Activated T-cell treated with anti-CD3 and anti-CD28 coated beads, Interleukin-2, amount 50 U/mL, for 24 hours (primary cell): Measurements from ENCODE around the gene CEP20.

Source experiments
- DNase-seq: peaks from one replicate; pipeline ENCODE4 v3.0.0-alpha.2; 2020
- H3K27ac Mint-ChIP-seq: 2 replicates; pipeline ENCODE4 v1.8.0; 2020; ENCODE audit warnings: mild to moderate bottlenecking, mixed read lengths
- H3K27me3 Mint-ChIP-seq: 2 replicates; pipeline ENCODE4 v1.8.0; 2020; ENCODE audit warnings: mixed read lengths
- H3K36me3 Mint-ChIP-seq: 2 replicates; pipeline ENCODE4 v1.8.0; 2020; ENCODE audit warnings: low read depth, mixed read lengths
- H3K4me1 Mint-ChIP-seq: 2 replicates; pipeline ENCODE4 v1.8.0; 2020; ENCODE audit warnings: low read depth, mixed read lengths
- H3K4me3 Mint-ChIP-seq: 2 replicates; pipeline ENCODE4 v1.8.0; 2020; ENCODE audit warnings: mild to moderate bottlenecking, moderate library complexity, mixed read lengths
- H3K9me3 Mint-ChIP-seq: 2 replicates; pipeline ENCODE4 v1.8.0; 2020; ENCODE audit warnings: mixed read lengths

CEP20 gene

DNA sequence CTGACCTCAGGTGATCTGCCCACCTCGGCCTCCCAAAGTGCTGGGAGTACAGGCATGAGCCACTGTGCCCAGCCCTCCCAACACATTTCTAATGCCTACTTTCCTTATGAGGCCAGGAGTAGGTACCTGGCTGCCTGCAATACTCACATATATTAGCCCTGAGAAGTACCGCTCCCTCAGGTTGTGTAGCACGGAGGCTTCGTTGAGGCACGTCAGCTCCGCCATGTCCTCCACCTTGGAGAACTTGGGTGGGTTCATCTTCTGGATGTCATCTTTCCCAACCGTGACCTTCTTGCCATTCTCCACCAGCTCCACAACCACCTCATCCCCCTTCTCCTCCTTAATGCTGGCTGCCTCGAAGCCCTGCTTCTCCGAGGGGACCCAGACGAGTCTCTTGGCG is 50.6 kb downstream of the CEP20 start:
- Mint-ChIP-seq H3K27me3 (no peaks in the 10 kb centered on the region), H3K4me3 (no peak overlapping the region), H3K36me3 (no peaks in the 10 kb centered on the region), H3K27ac (no peak overlapping the region), H3K9me3 (no peaks in the 10 kb centered on the region), H3K4me1 (peaks cover 6% of the 10 kb centered on the region)
- DNase-seq = no peak

DNA sequence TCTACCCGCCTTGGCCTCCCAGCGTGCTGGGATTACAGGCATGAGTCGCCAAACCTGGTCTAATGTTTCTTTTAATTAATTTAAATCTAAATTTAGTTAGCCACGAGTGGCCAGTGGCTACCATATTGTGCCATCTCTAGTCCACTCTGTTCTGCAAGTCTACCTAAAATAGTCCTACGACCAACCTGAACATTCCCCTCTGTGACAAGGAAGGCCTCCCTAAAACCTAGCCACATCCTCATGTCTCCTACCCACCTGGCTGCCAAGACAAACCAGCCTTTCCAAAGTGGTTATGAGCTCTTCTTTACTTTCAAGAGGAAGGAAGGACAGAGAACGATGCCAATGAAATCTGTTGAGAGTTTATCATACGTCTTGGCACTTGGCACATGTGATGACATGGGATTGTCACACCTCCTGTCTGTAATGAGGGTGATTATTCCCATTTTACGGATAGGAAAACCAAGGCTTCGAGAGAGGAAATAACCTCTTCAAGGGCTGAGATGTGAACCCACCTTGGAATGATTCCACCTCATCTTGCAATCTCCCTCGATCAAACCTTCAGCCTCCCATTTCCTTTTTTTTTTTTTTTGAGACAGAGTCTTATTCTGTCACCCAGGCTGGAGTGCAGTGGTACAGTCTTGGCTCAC is 51.3 kb downstream of the CEP20 start:
- Mint-ChIP-seq H3K4me1 (peaks cover 6% of the 10 kb centered on the region), H3K9me3 (no peaks in the 10 kb centered on the region), H3K36me3 (no peaks in the 10 kb centered on the region), H3K4me3 (no peak overlapping the region), H3K27me3 (no peaks in the 10 kb centered on the region), H3K27ac (no peak overlapping the region)
- DNase-seq = no peak

DNA sequence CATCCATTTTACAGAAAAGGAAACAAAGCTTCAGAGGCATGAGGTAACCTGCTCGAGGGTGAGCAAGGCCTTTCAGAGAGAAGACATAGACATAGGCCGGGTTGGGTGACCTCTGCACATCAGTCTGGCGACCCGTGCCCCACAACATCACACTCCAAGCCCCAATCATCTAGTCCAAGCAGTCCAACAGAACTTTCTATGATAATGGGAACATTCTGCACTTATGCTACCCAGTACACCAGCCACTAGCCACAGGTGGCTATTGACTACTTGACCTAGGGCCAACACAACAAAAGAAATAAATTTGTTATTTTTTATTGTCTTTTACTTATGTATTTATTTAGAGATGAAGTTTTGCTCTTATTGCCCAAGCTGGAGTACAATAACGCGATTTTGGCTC is 52.3 kb downstream of the CEP20 start:
- no peak overlapping the region for H3K27ac Mint-ChIP-seq
- no peak overlapping the region for H3K4me3 Mint-ChIP-seq
- peaks cover 6% of the 10 kb centered on the region for H3K4me1 Mint-ChIP-seq
- DNase-seq = no peak
- H3K9me3 Mint-ChIP-seq = no peaks in the 10 kb centered on the region
- H3K36me3 Mint-ChIP-seq = no peaks in the 10 kb centered on the region
- no peaks in the 10 kb centered on the region for H3K27me3 Mint-ChIP-seq

DNA sequence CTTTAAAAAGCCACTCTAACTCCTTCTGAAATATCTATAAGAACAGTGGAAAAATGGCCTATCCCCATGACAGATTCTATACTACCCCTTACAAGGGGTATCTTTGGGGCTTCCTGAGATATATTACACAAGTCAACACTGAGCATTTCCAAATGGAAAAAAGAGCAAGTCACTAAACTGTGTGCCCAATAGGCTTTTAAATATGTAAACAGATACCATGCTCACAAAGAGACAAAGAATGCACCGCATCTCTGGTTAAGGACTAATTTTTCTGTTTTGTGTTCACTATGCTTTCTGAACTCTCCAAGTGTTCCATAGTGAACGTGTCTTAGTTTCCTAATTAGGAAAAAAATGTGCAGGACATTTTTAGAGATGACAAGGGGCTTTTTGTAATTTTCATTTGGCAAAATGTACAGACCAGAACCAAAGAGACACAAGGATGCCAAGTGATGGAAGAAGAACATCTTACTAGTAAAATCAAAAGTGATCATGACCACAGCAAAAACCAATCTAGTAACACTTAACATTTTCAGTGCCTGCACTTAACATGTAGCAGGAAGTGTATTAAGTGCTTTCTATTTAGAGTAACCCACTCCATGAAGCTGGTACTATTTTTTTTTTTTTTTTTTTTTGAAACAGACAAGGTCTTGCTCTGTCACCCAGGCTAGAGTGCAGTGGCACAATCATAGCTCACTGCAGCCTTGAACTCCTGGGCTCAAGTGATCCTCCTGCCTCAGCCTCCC is 53.1 kb downstream of the CEP20 start:
- no peaks in the 10 kb centered on the region for H3K9me3 Mint-ChIP-seq
- no peak overlapping the region for H3K27ac Mint-ChIP-seq
- no peak for DNase-seq
- peaks cover 6% of the 10 kb centered on the region for H3K4me1 Mint-ChIP-seq
- no peaks in the 10 kb centered on the region for H3K36me3 Mint-ChIP-seq
- H3K27me3 Mint-ChIP-seq = no peaks in the 10 kb centered on the region
- no peak overlapping the region for H3K4me3 Mint-ChIP-seq

DNA sequence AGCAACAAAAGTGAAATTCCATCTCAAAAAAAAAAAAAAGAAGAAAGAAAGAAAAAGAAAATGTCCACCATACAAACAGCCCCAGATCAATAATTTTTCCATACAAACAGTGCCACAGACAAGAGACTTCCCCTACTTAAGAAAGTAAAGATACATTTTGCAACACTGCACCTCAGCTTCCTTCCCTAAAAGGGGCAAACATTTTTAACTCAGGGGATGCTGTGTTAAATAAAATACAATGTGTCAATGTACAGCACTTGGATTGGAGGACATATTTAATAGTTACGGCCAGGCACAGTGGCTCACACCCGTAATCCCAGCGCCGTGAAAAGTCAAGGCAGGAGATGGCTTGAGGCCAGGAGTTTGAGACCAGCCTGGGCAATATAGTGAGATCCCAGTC is 53.9 kb downstream of the CEP20 start:
- Mint-ChIP-seq H3K36me3 (no peaks in the 10 kb centered on the region), H3K4me3 (no peak overlapping the region), H3K4me1 (peaks cover 6% of the 10 kb centered on the region), H3K27ac (no peak overlapping the region), H3K9me3 (no peaks in the 10 kb centered on the region), H3K27me3 (no peaks in the 10 kb centered on the region)
- DNase-seq = no peak

DNA sequence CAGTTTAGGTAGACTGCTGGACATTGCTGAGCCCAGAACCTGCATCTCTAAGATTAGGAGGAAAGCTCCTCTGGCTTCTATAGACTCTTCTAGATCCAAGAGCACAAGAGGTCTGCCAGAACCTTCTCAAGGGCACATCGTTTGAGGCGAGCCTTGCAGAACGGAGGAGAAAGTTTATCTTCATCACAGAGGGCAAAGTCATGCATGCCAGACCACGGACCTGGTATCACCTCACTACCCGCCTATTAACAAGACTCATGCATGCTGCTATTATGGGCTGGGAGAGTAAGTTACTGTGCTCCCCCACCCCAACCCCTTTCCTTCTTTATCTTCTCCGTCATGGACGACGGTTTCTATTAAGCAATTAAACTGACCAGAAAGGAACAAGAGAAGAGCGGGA is 54.9 kb downstream of the CEP20 start:
- no peak overlapping the region for H3K27ac Mint-ChIP-seq
- no peak overlapping the region for H3K4me3 Mint-ChIP-seq
- no peaks in the 10 kb centered on the region for H3K27me3 Mint-ChIP-seq
- no peaks in the 10 kb centered on the region for H3K9me3 Mint-ChIP-seq
- DNase-seq = no peak
- H3K36me3 Mint-ChIP-seq = no peaks in the 10 kb centered on the region
- peaks cover 6% of the 10 kb centered on the region for H3K4me1 Mint-ChIP-seq

DNA sequence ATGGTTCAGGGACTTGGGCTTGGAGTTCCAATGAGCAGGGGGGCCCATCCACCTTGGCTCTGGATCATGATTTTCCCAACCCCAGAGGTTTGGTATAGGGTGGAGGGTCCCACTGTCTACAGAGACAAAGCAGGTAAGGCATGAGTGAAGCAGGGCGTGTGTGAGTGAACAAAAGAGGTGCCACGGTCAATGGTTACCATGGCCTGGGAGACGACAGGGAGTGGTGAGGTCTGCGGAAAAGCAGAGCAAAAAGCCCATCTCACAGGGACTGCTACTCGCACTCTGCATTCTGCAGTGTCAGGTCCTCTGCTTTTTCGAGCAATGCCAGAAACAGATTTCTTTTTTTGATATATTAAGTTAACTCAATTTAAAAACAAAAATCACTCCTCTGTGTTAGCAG is 56.2 kb downstream of the CEP20 start:
- H3K36me3 Mint-ChIP-seq = no peaks in the 10 kb centered on the region
- H3K4me1 Mint-ChIP-seq = peaks cover 6% of the 10 kb centered on the region
- no peak for DNase-seq
- H3K27me3 Mint-ChIP-seq = no peaks in the 10 kb centered on the region
- no peaks in the 10 kb centered on the region for H3K9me3 Mint-ChIP-seq
- H3K4me3 Mint-ChIP-seq = no peak overlapping the region
- no peak overlapping the region for H3K27ac Mint-ChIP-seq

DNA sequence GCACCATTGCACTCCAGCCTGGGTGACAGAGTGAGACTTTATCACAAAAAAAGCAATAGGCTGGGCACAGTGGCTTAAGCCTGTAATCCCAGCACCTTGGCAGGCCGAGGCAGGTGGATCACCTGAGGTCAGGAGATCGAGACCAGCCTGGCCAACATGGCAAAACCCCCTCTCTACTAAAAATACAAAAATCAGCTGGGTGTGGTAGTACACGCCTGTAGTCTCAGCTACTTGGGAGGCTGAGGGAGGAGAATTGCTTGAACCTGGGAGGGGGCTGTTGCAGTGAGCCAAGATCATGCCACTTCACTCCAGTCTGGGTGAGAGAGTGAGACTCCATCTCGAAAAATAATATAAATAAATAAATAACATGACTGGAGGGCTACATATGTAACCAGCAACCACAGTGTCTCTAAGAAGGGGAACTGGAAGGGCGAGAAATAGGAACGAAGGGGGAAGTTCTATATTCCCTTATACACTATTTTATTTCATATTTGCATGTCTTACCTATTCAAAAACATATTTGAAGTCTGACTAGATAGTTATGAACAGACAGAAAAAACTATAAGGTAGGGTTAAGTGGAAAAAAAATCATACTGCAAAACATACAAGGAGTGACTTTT is 57.5 kb downstream of the CEP20 start:
- H3K9me3 Mint-ChIP-seq = no peaks in the 10 kb centered on the region
- peaks cover 6% of the 10 kb centered on the region for H3K4me1 Mint-ChIP-seq
- H3K27me3 Mint-ChIP-seq = no peaks in the 10 kb centered on the region
- no peaks in the 10 kb centered on the region for H3K36me3 Mint-ChIP-seq
- H3K4me3 Mint-ChIP-seq = no peak overlapping the region
- no peak for DNase-seq
- no peak overlapping the region for H3K27ac Mint-ChIP-seq

DNA sequence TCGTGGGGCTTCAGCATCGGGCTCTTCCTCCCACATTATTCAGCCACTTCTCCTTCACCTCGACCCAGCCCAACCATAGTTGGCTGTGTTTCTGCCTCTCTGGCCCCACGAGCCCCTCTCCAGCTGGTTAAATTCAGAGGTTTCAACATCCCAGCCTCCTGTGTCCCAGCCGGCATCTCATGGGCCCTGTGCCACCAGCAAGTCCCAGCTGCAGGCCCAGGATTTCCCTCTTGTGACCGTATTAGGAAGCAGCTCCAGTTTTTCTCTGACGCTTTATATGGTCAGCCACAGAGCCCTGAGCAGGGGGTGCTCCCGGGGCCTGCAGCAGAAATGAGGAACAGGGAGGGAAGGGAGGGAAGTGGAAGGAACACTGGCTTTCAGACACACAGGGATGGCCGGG is 58.9 kb downstream of the CEP20 start:
- no peaks in the 10 kb centered on the region for H3K9me3 Mint-ChIP-seq
- no peaks in the 10 kb centered on the region for H3K4me1 Mint-ChIP-seq

DNA sequence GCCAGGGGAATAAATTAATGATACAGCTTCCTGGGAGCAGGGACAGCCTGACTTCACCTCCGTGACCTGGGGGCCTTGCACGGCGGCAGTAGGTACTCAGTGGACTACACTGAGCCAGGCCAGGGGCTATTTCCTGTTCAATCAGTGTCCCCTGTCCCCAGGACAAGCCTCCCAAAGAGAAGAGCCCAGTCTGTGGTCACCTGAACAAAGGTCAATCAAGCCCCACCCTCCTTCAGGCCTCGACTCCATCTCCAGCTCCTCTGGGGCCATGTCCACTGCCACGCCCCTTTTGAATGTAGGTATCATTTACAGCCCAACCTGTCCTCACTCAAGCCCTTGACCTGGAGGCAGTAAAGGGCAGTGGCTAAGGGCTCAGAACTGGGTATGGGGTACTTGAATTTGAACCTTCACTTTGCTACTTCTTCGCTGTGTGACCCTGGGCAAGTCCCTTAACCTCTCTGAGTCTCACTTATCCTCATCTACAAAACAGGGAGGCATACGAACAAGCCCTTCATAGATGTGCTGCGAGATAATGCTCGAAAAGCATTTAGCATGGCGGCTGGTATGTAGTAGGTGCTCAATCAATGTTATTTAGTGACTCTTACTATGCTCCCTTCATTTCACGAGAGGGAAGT is 60.6 kb downstream of the CEP20 start:
- Mint-ChIP-seq H3K36me3 (no peaks in the 10 kb centered on the region), H3K27me3 (no peaks in the 10 kb centered on the region), H3K27ac (no peak overlapping the region), H3K4me1 (no peaks in the 10 kb centered on the region), H3K4me3 (no peak overlapping the region), H3K9me3 (no peaks in the 10 kb centered on the region)
- DNase-seq = no peak

More for the DNA sequence above, 58.9 kb downstream of the CEP20 start:
- H3K27ac Mint-ChIP-seq = no peak overlapping the region
- no peak for DNase-seq
- H3K36me3 Mint-ChIP-seq = no peaks in the 10 kb centered on the region
- no peak overlapping the region for H3K4me3 Mint-ChIP-seq
- no peaks in the 10 kb centered on the region for H3K27me3 Mint-ChIP-seq

DNA sequence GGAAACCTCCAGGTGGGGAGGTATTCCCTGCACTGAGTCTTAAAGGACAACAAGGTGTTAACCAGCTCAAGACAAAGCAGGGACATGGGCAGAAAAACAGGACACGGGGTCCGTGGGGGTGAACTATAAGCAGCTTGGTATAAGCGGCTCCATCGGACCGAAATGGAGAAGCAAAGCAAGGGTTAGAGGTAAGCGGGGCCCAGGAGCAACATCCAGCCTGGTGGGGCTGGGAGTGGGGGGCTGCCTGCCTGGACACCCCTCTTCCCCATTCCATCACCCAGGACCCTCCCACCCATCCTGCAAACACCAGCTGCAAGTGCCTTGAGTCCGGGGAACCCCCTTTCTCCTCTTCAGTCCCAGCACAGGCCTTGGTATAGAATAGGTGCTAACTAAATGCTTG is 61.1 kb downstream of the CEP20 start:
- Mint-ChIP-seq H3K27ac (no peak overlapping the region), H3K9me3 (no peaks in the 10 kb centered on the region), H3K4me3 (no peak overlapping the region), H3K36me3 (no peaks in the 10 kb centered on the region), H3K4me1 (no peaks in the 10 kb centered on the region), H3K27me3 (no peaks in the 10 kb centered on the region)
- no peak for DNase-seq

DNA sequence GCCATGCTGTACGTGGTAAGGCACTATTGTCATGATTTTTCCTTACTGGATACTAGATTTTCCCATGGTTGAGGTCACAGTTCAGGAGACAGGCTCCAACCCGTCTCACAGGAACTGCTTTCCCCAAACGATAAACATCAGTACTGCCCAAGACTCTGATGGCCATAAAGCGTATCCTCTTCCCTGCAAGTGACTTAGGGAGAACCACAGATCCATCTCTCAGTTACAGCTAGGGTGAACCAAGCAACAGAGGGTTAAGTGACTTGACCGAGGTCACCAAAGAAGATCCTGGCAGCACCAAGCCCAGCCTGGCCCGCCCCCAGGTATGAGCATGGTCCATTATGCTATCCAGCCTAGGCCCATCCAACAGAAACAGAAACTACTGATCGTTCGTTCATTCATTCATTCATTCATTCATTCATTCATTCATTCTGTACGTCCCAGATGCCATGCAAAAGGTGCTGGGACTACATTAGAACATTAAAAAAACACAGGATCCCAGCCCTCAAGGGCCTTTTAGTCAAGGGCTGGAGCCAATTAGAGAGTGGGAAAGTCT is 62.6 kb downstream of the CEP20 start:
- no peaks in the 10 kb centered on the region for H3K4me1 Mint-ChIP-seq
- H3K4me3 Mint-ChIP-seq = no peak overlapping the region
- DNase-seq = no peak
- H3K27ac Mint-ChIP-seq = no peak overlapping the region
- no peaks in the 10 kb centered on the region for H3K36me3 Mint-ChIP-seq
- no peaks in the 10 kb centered on the region for H3K9me3 Mint-ChIP-seq
- H3K27me3 Mint-ChIP-seq = no peaks in the 10 kb centered on the region

DNA sequence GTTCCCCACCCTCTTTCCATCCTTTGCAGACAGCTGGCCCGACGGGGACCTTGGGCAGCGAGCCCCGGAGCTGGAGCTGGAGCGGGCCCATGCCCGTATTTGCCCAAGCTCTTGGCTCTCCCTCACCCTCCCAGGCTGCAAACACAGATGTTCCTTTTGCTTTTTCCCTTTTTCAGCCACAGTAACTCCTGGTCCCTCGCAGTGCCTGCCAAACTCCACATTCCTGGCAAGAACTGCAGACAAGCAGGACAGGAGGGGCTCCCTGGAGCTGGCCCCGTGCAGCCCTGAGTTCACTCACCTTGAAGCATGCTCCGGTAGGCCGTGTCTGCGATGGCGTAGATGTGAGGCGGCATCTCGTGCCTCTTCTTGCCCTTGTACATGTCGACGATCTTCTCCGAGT is 65.4 kb downstream of the CEP20 start:
- Mint-ChIP-seq H3K27ac (no peak overlapping the region), H3K36me3 (no peaks in the 10 kb centered on the region), H3K4me3 (no peak overlapping the region), H3K9me3 (no peaks in the 10 kb centered on the region), H3K27me3 (peaks cover 3% of the 10 kb centered on the region), H3K4me1 (no peaks in the 10 kb centered on the region)
- no peak for DNase-seq

DNA sequence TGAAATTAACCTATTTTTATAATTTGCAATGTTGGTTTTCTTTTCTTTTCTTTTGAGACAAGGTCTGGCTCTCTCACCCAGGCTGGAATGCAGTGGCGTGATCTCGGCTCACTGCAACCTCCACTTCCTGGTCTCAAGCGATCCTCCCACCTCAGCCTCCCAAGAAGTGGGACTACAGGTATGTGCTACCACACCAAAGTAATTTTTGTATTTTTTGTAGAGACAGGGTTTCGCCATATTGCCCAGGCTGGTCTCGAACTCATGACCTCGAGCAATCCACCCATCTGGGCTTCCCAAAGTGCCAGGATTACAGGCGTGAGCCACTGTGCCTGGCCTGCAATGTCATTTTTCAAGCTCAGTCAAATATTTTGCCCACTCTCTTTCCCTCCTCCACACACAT is 67.6 kb downstream of the CEP20 start:
- Mint-ChIP-seq H3K9me3 (peaks cover 6% of the 10 kb centered on the region), H3K27ac (no peak overlapping the region), H3K27me3 (peaks cover 3% of the 10 kb centered on the region), H3K4me3 (no peak overlapping the region), H3K36me3 (no peaks in the 10 kb centered on the region), H3K4me1 (no peaks in the 10 kb centered on the region)
- DNase-seq = no peak

DNA sequence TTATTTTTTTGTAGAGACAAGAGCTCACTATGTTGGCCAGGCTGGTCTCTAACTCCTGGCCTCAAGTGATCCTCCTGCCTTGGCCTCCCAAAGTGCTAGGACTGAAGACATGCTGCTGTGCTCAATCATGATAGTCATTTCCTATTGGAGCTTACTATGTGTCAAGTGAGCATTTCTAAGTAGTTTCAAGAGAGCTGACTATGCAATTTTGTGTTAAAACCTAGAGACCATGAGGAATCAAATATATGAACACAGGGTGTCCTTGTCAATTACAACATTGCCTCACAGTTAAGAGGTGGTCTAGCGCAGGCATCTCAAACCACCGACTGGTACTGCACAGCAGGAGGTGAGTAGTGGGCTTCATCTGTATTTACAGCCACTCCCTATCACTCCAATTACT is 69.4 kb downstream of the CEP20 start:
- Mint-ChIP-seq H3K27me3 (peaks cover 5% of the 10 kb centered on the region), H3K4me3 (no peak overlapping the region), H3K9me3 (peaks cover 17% of the 10 kb centered on the region), H3K27ac (no peak overlapping the region), H3K4me1 (no peaks in the 10 kb centered on the region), H3K36me3 (no peaks in the 10 kb centered on the region)
- DNase-seq = no peak
